HFFc6 (cell line): Measurements from ENCODE around the gene ESPNL. TPM values are rescaled to one million over a fixed set of nuclear protein-coding genes. Genes with fewer than 3 reads are reported as not detected.

Experiments used
- DNase-seq: peaks from one replicate; pipeline ENCODE4 v3.0.0-alpha.2; 2018
- H3K27ac Mint-ChIP-seq: 2 replicates; pipeline ENCODE4 v1.8.0; 2020; ENCODE audit warnings: mild to moderate bottlenecking, mixed read lengths
- H3K27me3 Mint-ChIP-seq: 2 replicates; pipeline ENCODE4 v1.8.0; 2021; ENCODE audit warnings: mild to moderate bottlenecking, moderate library complexity, mixed read lengths; ENCODE audit not compliant: insufficient read depth
- H3K36me3 Mint-ChIP-seq: 2 replicates; pipeline ENCODE4 v1.8.0; 2021; ENCODE audit warnings: low read depth, mixed read lengths
- H3K4me1 Mint-ChIP-seq: 2 replicates; pipeline ENCODE4 v1.8.0; 2020; ENCODE audit warnings: low read depth, mixed read lengths
- H3K4me3 Mint-ChIP-seq: 2 replicates; pipeline ENCODE4 v1.8.0; 2020; ENCODE audit warnings: mild to moderate bottlenecking, moderate library complexity, mixed read lengths
- H3K9me3 Mint-ChIP-seq: 2 replicates; pipeline ENCODE4 v1.8.0; 2020; ENCODE audit warnings: mild to moderate bottlenecking, mixed read lengths
- total RNA-seq, 6 experiments: library from RNA; stranded (reverse); fragmentation: NEBNext Ultra II Directional; extraction: Animal tissue kit (Norgen Biotek cat#: 25700); gene quantifications; 2 replicates in 1 of 6; 3 replicates in 5 of 6; pipeline ENCODE4 v1.2.3, GENCODE V29; 2021
- TF ChIP-seq, protein P1 (sequence below): fragments of 200-600 bp; sonication (generic); IDR thresholded peaks from 2 replicates; pipeline ENCODE4 v1.5.0; 2021; ENCODE audit warnings: antibody characterized with exemption, mild to moderate bottlenecking

ESPNL gene
- total RNA-seq, 6 experiments from 2014 or later, result 1.0 to 3.0 (median 2.6) TPM

DNA sequence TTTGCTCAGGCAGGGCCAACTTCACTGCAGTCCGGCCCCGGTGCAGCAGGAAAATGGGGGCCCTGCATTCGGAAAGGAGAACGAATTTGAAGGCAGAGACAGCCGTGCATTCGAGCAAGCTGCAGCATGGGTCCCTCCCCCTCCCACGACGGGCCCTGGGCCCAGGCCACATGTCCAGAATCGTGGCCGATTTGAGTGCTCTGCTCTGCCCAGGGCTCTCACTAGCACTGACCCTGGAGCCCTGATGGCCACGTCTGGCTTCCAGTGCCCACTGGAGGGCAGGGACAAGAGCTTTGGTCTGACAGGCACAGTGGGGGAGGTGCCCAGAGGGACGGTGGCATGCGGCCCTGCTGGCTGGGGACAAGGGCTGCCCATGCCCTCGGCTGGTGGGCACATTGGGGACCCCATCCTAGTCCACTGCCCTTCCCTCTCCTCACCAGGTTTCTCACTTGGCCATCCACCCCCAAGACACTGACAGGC, 23.9 kb downstream of the ESPNL start:
- TF ChIP-seq, protein P1, sequence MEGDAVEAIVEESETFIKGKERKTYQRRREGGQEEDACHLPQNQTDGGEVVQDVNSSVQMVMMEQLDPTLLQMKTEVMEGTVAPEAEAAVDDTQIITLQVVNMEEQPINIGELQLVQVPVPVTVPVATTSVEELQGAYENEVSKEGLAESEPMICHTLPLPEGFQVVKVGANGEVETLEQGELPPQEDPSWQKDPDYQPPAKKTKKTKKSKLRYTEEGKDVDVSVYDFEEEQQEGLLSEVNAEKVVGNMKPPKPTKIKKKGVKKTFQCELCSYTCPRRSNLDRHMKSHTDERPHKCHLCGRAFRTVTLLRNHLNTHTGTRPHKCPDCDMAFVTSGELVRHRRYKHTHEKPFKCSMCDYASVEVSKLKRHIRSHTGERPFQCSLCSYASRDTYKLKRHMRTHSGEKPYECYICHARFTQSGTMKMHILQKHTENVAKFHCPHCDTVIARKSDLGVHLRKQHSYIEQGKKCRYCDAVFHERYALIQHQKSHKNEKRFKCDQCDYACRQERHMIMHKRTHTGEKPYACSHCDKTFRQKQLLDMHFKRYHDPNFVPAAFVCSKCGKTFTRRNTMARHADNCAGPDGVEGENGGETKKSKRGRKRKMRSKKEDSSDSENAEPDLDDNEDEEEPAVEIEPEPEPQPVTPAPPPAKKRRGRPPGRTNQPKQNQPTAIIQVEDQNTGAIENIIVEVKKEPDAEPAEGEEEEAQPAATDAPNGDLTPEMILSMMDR, result no peak
- H3K27me3 Mint-ChIP-seq, result peaks cover 13% of the 10 kb centered on the region
- H3K4me1 Mint-ChIP-seq, result no peaks in the 10 kb centered on the region
- no peaks in the 10 kb centered on the region for H3K9me3 Mint-ChIP-seq
- no peaks in the 10 kb centered on the region for H3K36me3 Mint-ChIP-seq
- DNase-seq, result no peak
- no peak overlapping the region for H3K4me3 Mint-ChIP-seq
- no peak overlapping the region for H3K27ac Mint-ChIP-seq

DNA sequence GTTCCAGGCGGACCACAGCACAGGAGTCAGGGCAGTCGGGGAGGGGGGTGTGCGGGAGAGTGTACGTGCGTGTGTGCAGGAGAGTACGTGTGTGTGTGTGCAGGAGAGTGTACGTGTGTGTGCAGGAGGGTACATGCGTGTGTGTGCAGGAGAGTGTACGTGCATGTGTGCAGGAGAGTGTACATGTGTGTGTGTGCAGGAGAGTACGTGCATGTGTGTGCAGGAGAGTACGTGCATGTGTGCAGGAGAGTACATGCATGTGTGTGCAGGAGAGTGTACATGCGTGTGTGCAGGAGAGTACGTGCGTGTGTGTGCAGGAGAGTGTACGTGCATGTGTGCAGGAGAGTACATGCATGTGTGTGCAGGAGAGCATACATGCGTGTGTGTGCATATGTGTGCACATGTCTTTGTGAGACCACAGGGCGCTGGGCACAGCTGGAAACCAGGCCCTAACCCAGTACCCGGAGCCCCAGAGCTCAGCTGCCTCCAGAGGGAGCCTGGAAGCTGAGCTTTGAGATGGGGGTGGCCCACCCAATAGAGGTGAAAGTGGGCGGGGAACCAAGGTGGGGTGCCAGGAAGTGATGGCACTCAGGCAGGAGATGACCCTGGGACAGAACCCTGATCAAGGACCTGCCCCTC, 24.5 kb downstream of the ESPNL start:
- Mint-ChIP-seq H3K27ac (no peak overlapping the region), H3K9me3 (no peaks in the 10 kb centered on the region), H3K36me3 (no peaks in the 10 kb centered on the region), H3K4me3 (no peak overlapping the region), H3K4me1 (no peaks in the 10 kb centered on the region), H3K27me3 (peaks cover 8% of the 10 kb centered on the region)
- TF ChIP-seq, protein P1, result no peak
- no peak for DNase-seq

DNA sequence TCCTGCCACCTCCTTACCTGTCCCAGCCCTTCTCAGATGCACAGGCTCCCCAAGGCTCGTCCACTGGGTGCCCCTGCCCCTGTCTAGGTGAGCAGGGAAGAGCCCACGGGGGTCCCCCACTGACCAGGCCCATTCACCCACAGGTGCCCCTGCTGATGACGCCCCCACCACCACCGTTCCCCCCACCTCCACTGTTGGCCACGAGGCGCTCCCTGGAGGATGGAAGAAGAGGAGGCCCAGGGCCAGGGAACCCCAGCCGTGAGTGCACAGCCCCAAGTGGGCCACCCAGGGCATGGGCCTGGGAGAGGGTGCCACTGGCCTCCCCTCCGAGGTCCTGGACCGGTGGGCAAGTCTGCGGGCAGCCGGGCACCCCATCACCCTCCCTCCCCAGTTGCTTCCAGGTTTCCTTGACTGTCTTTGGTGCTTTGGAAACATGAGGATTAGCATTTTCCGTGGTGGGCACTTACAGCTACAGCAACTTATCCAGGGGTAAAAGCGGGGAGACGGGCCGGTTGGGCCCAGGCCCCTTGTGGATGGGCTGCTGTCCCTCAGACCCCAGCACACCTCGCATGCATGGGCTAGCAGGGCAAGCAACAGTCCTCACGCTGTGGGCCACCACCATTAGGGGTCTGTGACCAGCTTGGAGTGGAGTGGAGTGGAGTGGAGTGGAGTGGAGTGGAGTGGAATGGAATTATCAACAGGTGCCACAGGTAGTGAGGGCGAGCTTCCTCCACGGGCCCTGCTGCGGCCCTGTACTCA, 25.2 kb downstream of the ESPNL start:
- H3K4me1 Mint-ChIP-seq, result no peaks in the 10 kb centered on the region
- peaks cover 6% of the 10 kb centered on the region for H3K27me3 Mint-ChIP-seq
- H3K9me3 Mint-ChIP-seq, result no peaks in the 10 kb centered on the region
- DNase-seq, result no peak
- TF ChIP-seq, protein P1, result no peak
- no peak overlapping the region for H3K27ac Mint-ChIP-seq
- no peak overlapping the region for H3K4me3 Mint-ChIP-seq
- no peaks in the 10 kb centered on the region for H3K36me3 Mint-ChIP-seq

DNA sequence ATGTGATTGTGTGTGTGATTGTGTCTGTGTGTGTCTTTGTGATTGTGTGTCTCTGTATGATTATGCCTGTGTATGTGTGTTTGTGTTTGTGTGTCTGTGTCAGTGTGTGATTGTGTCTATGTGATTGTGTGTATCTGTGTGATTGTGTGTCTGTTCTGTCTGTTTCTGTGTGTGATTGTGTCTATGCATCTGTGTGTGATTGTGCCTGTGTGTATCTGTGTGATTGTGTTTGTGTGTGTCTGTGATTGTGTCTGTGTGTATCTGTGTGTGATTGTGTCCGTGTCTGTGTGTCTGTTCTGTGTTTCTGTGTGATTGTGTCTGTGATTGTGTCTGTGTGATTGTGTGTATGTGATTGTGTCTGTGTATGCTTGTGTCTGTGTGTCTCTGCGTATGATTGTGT, 26.2 kb downstream of the ESPNL start:
- TF ChIP-seq, protein P1, result no peak
- peaks cover 6% of the 10 kb centered on the region for H3K27me3 Mint-ChIP-seq
- no peaks in the 10 kb centered on the region for H3K36me3 Mint-ChIP-seq
- no peak overlapping the region for H3K27ac Mint-ChIP-seq
- no peaks in the 10 kb centered on the region for H3K4me1 Mint-ChIP-seq
- no peaks in the 10 kb centered on the region for H3K9me3 Mint-ChIP-seq
- H3K4me3 Mint-ChIP-seq, result no peak overlapping the region
- no peak for DNase-seq

DNA sequence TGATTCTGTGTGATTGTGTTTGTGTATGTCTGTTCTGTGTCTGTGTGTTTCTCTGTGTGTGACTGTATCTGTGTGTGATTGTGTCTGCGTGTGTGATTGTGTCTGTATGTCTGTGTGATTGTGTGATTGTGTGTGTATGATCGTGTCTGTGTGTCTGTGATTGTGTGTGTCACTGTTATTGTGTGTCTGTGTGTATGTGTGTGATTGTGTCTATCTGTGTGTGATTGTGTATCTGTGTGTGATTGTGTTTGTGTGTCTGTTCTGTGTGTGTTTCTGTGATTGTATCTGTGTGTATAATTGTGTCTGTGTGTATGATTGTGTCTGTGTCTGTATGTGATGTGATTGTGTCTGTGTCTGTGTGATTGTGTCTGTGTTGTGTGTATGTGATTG, 26.6 kb downstream of the ESPNL start:
- Mint-ChIP-seq H3K4me3 (no peak overlapping the region), H3K4me1 (no peaks in the 10 kb centered on the region), H3K9me3 (no peaks in the 10 kb centered on the region), H3K27ac (no peak overlapping the region), H3K27me3 (peaks cover 5% of the 10 kb centered on the region), H3K36me3 (no peaks in the 10 kb centered on the region)
- TF ChIP-seq, protein P1, result no peak
- DNase-seq, result no peak
